Peyer's patch (tissue), 4 donors: ENCODE results near the gene LCN10. TPM values are rescaled to one million over a fixed set of nuclear protein-coding genes. Genes with fewer than 3 reads are reported as not detected.

Experiments used
- DNase-seq, 3 donors: peaks; one replicate each; pipeline ENCODE4 v3.0.0-alpha.2; 2017 to 2019
- H3K27ac ChIP-seq, 4 donors: fragments of 200-600 bp; sonication (generic); one replicate each; pipeline ENCODE4 v1.5.1; 2016 to 2019
- H3K27me3 ChIP-seq, 2 donors: fragments of 200-600 bp; sonication (generic); one replicate each; pipeline ENCODE4 v1.5.1; 2019
- H3K36me3 ChIP-seq, 3 donors: fragments of 200-600 bp; sonication (generic); one replicate each; pipeline ENCODE4 v1.5.1; 2016 to 2019
- H3K4me1 ChIP-seq, 4 donors: fragments of 200-600 bp; sonication (generic); one replicate each; pipeline ENCODE4 v1.5.1; 2016 to 2019
- H3K4me3 ChIP-seq, 4 donors: fragments of 200-600 bp; sonication (generic); 1 replicate in 3 of 4; 2 replicates in 1 of 4; pipeline ENCODE4 v1.5.1; 2016 to 2019; ENCODE audit warnings: mild to moderate bottlenecking in 1 of 4
- H3K9me3 ChIP-seq, 4 donors: fragments of 200-600 bp; sonication (generic); one replicate each; pipeline ENCODE4 v1.5.1; 2016 to 2019; ENCODE audit warnings: mild to moderate bottlenecking in 1 of 4
- POLR2A ChIP-seq, 2 donors: fragments of 450-650 bp; IDR thresholded peaks; one replicate each; pipeline ENCODE4 v1.5.1; 2017; ENCODE audit warnings: antibody characterized with exemption in 2 of 2, mild to moderate bottlenecking in 2 of 2, moderate library complexity in 2 of 2
- total RNA-seq, 4 donors: library from RNA; depleted of rRNA; stranded (reverse); fragments of >200 nt; gene quantifications; one replicate each; pipeline ENCODE4 v1.1.0, GENCODE V29; 2016
- TF ChIP-seq, protein P1 (sequence below), 6 experiments: fragments of 450-650 bp in 4 of 6; fragments of 200-600 bp in 2 of 6; sonication (generic) in 1 of 6; IDR thresholded peaks; one replicate each; pipeline ENCODE4 v1.5.1; 2017 to 2019; ENCODE audit warnings: antibody characterized with exemption in 6 of 6, mild to moderate bottlenecking in 3 of 6, moderate library complexity in 1 of 6

Gene LCN10
- total RNA-seq, 4 donors from 2014 or later, result 1.1 to 28.1 (median 4.4) TPM

DNA sequence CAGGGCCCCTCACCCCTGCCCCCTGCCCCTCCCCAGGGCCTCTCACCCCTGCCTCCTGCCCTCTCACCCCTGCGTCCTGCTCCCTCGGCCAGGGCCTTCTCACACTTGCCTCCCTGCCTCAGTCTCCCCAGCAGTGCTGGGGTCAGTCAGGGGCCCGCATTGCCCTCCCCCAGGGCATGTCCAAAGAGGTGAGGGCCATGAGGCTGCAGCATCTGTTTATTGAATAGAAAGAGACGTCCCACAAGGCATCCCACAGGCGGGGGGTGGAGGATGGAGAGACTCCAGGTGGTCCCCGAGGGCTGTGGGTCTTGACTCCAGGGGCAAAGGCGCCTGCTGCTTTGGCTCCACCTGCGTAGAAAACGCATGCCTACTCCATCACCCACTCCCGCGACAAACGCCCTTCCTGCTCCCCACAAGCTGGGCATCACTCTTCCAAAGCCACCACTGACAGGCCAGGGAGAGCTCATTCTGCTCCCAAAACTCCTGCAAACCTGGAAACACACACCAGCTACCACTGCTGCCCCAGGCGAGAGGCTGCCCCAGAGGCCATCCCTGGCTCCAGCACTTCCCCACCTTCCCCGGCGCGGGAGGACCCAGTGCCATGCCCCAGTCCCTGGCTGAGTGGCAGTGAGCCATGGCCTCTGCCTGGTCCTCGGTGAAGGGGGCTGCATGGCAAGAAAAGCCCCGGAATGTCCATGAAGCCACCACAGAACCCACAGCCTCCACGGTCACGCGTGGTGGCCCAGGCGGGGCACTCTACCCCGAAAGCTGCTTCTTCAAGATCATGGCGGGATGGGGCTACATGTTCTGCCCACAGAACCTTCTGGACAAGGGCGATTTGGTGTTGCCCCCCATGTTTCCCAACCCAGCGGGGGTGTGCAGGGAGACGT is 16.9 kb upstream of the LCN10 start:
- no peaks in the 10 kb centered on the region for H3K27me3 ChIP-seq
- H3K36me3 ChIP-seq, result no peaks in the 10 kb centered on the region
- no peak overlapping the region for H3K4me3 ChIP-seq
- H3K4me1 ChIP-seq, result peaks cover 0 to 19% (median 0%) of the 10 kb centered on the region in 4 donors
- H3K27ac ChIP-seq, result no peak overlapping the region
- TF ChIP-seq, protein P1, sequence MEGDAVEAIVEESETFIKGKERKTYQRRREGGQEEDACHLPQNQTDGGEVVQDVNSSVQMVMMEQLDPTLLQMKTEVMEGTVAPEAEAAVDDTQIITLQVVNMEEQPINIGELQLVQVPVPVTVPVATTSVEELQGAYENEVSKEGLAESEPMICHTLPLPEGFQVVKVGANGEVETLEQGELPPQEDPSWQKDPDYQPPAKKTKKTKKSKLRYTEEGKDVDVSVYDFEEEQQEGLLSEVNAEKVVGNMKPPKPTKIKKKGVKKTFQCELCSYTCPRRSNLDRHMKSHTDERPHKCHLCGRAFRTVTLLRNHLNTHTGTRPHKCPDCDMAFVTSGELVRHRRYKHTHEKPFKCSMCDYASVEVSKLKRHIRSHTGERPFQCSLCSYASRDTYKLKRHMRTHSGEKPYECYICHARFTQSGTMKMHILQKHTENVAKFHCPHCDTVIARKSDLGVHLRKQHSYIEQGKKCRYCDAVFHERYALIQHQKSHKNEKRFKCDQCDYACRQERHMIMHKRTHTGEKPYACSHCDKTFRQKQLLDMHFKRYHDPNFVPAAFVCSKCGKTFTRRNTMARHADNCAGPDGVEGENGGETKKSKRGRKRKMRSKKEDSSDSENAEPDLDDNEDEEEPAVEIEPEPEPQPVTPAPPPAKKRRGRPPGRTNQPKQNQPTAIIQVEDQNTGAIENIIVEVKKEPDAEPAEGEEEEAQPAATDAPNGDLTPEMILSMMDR (IDR thresholded peaks at IDR 0.05), result no peak
- no peak for TF ChIP-seq POLR2A (IDR thresholded peaks at IDR 0.05)
- peaks cover 0 to 4% (median 0%) of the 10 kb centered on the region in 4 donors for H3K9me3 ChIP-seq
- no peak for DNase-seq

DNA sequence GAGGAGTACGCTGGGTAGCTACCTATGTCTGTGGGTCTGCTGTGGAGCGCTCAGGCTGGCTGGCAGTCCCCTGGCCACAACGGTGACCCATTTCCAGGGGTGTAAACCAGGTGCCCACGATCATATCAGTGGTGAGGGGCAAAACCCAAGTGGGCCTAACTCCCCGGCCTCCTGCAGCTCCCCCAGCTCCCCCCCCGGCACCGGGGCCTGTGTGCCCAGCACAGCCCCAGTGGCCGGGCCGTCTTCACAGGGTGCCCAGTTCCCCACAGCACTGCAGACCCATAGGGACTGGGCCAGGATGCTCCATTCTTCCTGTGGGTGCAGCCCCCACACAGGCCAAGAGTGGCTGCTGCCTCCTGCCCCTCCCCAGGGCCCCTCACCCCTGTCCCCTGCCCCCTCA is 16.3 kb upstream of the LCN10 start:
- no peak for DNase-seq
- no peak overlapping the region for H3K27ac ChIP-seq
- TF ChIP-seq, protein P1 (IDR thresholded peaks at IDR 0.05), result no peak
- TF ChIP-seq POLR2A (IDR thresholded peaks at IDR 0.05), result no peak
- H3K36me3 ChIP-seq, result no peaks in the 10 kb centered on the region
- peaks cover 0 to 4% (median 0%) of the 10 kb centered on the region in 4 donors for H3K9me3 ChIP-seq
- no peak overlapping the region for H3K4me3 ChIP-seq
- peaks cover 0 to 20% (median 0%) of the 10 kb centered on the region in 4 donors for H3K4me1 ChIP-seq
- no peaks in the 10 kb centered on the region for H3K27me3 ChIP-seq

DNA sequence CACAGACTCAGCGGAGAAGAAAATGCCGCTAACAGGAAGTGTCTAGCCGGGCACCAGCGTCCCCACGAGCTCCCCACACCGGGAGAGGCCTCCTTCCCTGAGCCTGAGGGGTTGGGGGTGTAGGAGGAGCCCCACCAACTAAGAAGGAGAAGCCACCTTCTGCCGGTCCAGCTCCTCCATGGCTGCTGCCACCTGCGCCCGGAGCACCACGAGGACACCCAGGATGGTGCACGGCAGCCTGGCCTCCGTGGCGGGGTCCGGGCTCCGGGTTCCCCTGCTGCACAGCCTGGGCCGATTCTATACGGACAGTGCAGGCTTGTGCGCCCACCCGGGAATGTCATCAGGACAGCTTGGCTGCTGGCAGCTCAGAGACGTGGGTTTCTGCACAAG is 15.0 kb upstream of the LCN10 start:
- Histone ChIP-seq H3K36me3 (no peaks in the 10 kb centered on the region), H3K4me1 (peaks cover 0 to 20% (median 0%) of the 10 kb centered on the region in 4 donors), H3K9me3 (peaks cover 0 to 7% (median 2%) of the 10 kb centered on the region in 4 donors), H3K27ac (peak overlapping the region in 1 of 4 donors; percentile 66), H3K27me3 (no peaks in the 10 kb centered on the region), H3K4me3 (no peak overlapping the region)
- no peak for TF ChIP-seq POLR2A (IDR thresholded peaks at IDR 0.05)
- TF ChIP-seq, protein P1 (IDR thresholded peaks at IDR 0.05), result no peak
- no peak for DNase-seq

DNA sequence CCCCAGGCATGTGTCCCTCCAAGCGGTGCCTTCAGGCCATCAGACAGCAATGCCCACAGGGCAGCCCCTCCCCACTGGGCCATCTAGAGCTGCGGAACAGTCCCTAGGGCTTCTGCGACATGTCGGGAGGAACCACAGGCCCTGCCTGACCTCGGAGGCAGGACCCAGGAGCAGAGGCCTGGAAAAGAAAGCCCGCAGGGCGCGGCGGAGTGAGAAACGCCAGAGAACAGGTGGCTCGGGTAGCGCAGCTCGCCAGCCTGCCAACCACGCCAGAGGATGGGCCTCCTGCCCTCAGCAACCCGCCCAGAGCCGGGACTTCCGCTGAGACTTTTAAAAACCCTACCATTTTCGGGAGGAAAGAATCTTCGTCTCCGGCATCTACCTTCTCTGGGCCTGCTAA is 14.6 kb upstream of the LCN10 start:
- peaks cover 0 to 20% (median 0%) of the 10 kb centered on the region in 4 donors for H3K4me1 ChIP-seq
- H3K27me3 ChIP-seq, result no peaks in the 10 kb centered on the region
- H3K9me3 ChIP-seq, result peaks cover 0 to 7% (median 2%) of the 10 kb centered on the region in 4 donors
- no peaks in the 10 kb centered on the region for H3K36me3 ChIP-seq
- DNase-seq, result no peak
- TF ChIP-seq, protein P1 (IDR thresholded peaks at IDR 0.05), result no peak
- no peak for TF ChIP-seq POLR2A (IDR thresholded peaks at IDR 0.05)
- peak overlapping the region in 1 of 4 donors; percentile 66 for H3K27ac ChIP-seq
- no peak overlapping the region for H3K4me3 ChIP-seq

DNA sequence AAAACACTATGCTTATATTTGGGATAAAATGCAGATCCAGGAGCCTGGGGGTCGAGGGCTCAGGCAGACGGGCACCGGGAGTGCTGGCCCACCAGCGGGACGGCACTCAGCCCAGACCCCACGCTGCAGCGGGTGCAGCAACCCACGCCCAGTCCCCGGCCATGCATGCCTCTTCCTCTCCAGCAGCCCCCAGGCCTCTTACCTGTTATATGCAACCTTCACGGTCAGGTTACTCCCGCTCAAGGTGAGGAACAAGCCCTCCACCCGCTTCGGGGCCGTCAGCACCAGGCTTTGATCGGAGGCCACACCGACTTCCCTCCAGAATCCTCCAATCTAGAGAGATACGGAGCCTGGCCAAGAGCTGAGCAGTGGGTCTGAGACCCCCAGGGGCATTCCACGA is 14.1 kb upstream of the LCN10 start:
- Histone ChIP-seq H3K4me1 (peaks cover 0 to 20% (median 0%) of the 10 kb centered on the region in 4 donors), H3K9me3 (peaks cover 0 to 10% (median 5%) of the 10 kb centered on the region in 4 donors), H3K36me3 (no peaks in the 10 kb centered on the region), H3K4me3 (no peak overlapping the region), H3K27ac (peak overlapping the region in 1 of 4 donors; percentile 66), H3K27me3 (no peaks in the 10 kb centered on the region)
- no peak for DNase-seq
- no peak for TF ChIP-seq POLR2A (IDR thresholded peaks at IDR 0.05)
- TF ChIP-seq, protein P1 (IDR thresholded peaks at IDR 0.05), result no peak
